Lower leg skin (tissue), 3 donors: ENCODE results near the gene ATP6V0A1.
"Not testable (repeated sequence)": the region's sequence is repeated elsewhere in the genome, so short reads cannot be mapped to it uniquely, and the experiment has no call there.

Experiments used
- CTCF ChIP-seq, 3 donors: fragments of 450-650 bp; IDR thresholded peaks; one replicate each; pipeline ENCODE4 v1.5.1; 2016; ENCODE audit warnings: antibody characterized with exemption in 3 of 3, mild to moderate bottlenecking in 3 of 3, moderate library complexity in 2 of 3
- POLR2A ChIP-seq, 2 donors: fragments of 450-650 bp; IDR thresholded peaks; one replicate each; pipeline ENCODE4 v1.6.1; 2016 to 2017; ENCODE audit warnings: antibody characterized with exemption in 2 of 2, mild to moderate bottlenecking in 1 of 2, moderate library complexity in 1 of 2

GRCh38 chr17:42451270-42451669, 7.4 kb upstream of the ATP6V0A1 start:
- TF ChIP-seq CTCF, POLR2A (IDR thresholded peaks at IDR 0.05): not testable (repeated sequence)
